NCI-H146 treated with DMSO at 0.1 percent for 48 hours (cell line): ENCODE data around the gene CDH13.

Experiments used
- DNase-seq: peaks from one replicate; lab custom pipeline; 2025; ENCODE audit not compliant: unreplicated experiment; lab: John Stamatoyannopoulos, UW

CDH13 gene

GRCh38 chr16:83270640-83271039, 643.9 kb downstream of the CDH13 start:
- no peak for DNase-seq

- DNase-seq, result no peak
These were observed 644.4 kb downstream of the CDH13 start for GRCh38 chr16:83271123-83271522.

GRCh38 chr16:83271970-83272575, 645.3 kb downstream of the CDH13 start:
- no peak for DNase-seq

- no peak for DNase-seq
These were observed 646.1 kb downstream of the CDH13 start for GRCh38 chr16:83272843-83273242.

GRCh38 chr16:83273504-83274173, 646.9 kb downstream of the CDH13 start:
- no peak for DNase-seq

- DNase-seq, result no peak
These were observed 652.5 kb downstream of the CDH13 start for GRCh38 chr16:83279251-83279650.

GRCh38 chr16:83285921-83286320, 659.2 kb downstream of the CDH13 start:
- DNase-seq, result no peak

GRCh38 chr16:83296505-83296904, 669.7 kb downstream of the CDH13 start:
- DNase-seq, result no peak

- DNase-seq, result no peak
These were observed 671.8 kb downstream of the CDH13 start for GRCh38 chr16:83298541-83298940.

- peak; percentile 13 for DNase-seq
These were observed 673.6 kb downstream of the CDH13 start for GRCh38 chr16:83300326-83300725.

GRCh38 chr16:83301971-83302370, 675.2 kb downstream of the CDH13 start:
- no peak for DNase-seq

GRCh38 chr16:83302853-83303252, 676.1 kb downstream of the CDH13 start:
- no peak for DNase-seq

- DNase-seq, result no peak
These were observed 678.3 kb downstream of the CDH13 start for GRCh38 chr16:83305092-83305491.

GRCh38 chr16:83306961-83307593, 680.3 kb downstream of the CDH13 start:
- DNase-seq, result no peak

GRCh38 chr16:83307594-83307992, 680.8 kb downstream of the CDH13 start:
- DNase-seq, result no peak

- no peak for DNase-seq
These were observed 681.6 kb downstream of the CDH13 start for GRCh38 chr16:83308414-83308813.

- DNase-seq, result no peak
These were observed 684.0 kb downstream of the CDH13 start for GRCh38 chr16:83310816-83311215.

GRCh38 chr16:83312015-83312717, 685.4 kb downstream of the CDH13 start:
- no peak for DNase-seq

GRCh38 chr16:83312718-83313245, 686.0 kb downstream of the CDH13 start:
- DNase-seq, result no peak

- DNase-seq, result no peak
These were observed 688.5 kb downstream of the CDH13 start for GRCh38 chr16:83315271-83315670.

GRCh38 chr16:83316458-83316857, 689.7 kb downstream of the CDH13 start:
- DNase-seq, result no peak

- DNase-seq, result no peak
These were observed 691.6 kb downstream of the CDH13 start for GRCh38 chr16:83318390-83318789.
